PFSK-1 (cell line): ENCODE results near the gene LEFTY1.

Experiments used
- FOXP2 ChIP-seq: optimal IDR thresholded peaks from 2 replicates; pipeline ENCODE3; 2011; ENCODE audit warnings: borderline replicate concordance, control low read depth, inconsistent platforms; ENCODE audit not compliant: insufficient read depth; ENCODE audit errors: extremely low read length, extremely low read depth
- POLR2AphosphoS5 ChIP-seq: IDR thresholded peaks from 2 replicates; pipeline ENCODE4 v1.6.1; 2012; ENCODE audit warnings: low read depth, mild to moderate bottlenecking, control low read depth, low read length, moderate library complexity
- REST ChIP-seq, 2 experiments: IDR thresholded peaks; 2 replicates each; pipeline versions ENCODE4 v1.6.1 to v1.8.0; 2011 to 2012; ENCODE audit warnings: low read depth in 2 of 2, low read length in 2 of 2, control low read depth in 1 of 2, inconsistent platforms in 1 of 2, mild to moderate bottlenecking in 1 of 2, moderate library complexity in 1 of 2; ENCODE audit not compliant: insufficient read depth in 1 of 2
- SIN3A ChIP-seq: IDR thresholded peaks from 2 replicates; pipeline ENCODE4 v1.6.1; 2012; ENCODE audit warnings: mild to moderate bottlenecking, low read length, moderate library complexity, borderline replicate concordance; ENCODE audit not compliant: insufficient read depth
- TAF1 ChIP-seq: IDR thresholded peaks from 2 replicates; pipeline ENCODE4 v1.6.1; 2012; ENCODE audit warnings: low read length, control low read depth, borderline replicate concordance; ENCODE audit not compliant: insufficient read depth

The LEFTY1 gene

GRCh38 chr1:225840713-225841112, 48.2 kb downstream of the LEFTY1 start:
- TF ChIP-seq REST (IDR thresholded peaks at IDR 0.05; ENCODE audit: insufficient read depth in 1 of 2, low read depth in 2 of 2, low read length in 2 of 2) (no peak), POLR2AphosphoS5 (no peak), FOXP2 (no peak), TAF1 (no peak), SIN3A (no peak)

DNA sequence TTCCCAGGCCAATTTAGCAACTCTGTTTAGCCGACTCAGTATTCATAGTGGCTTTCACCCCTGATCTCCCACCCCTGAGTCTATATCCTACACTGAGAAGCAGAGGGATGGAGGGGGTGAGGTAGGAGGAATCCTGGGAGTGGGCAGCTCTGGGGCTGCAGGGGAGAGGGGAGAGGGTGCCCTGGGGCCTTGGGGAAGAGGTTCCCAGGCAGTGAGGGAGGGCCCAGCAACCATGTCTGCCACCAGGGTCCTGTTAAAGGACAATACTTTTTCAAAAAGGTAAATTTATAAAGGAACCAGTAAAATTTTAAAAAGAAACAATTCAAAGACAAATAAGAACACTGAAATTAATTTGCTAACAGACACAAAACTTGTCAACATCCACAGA, 48.7 kb downstream of the LEFTY1 start:
- TF ChIP-seq TAF1: no peak
- no peak for TF ChIP-seq POLR2AphosphoS5
- TF ChIP-seq SIN3A: no peak
- no peak for TF ChIP-seq REST (IDR thresholded peaks at IDR 0.05; ENCODE audit: insufficient read depth in 1 of 2, low read depth in 2 of 2, low read length in 2 of 2)
- no peak for TF ChIP-seq FOXP2

DNA sequence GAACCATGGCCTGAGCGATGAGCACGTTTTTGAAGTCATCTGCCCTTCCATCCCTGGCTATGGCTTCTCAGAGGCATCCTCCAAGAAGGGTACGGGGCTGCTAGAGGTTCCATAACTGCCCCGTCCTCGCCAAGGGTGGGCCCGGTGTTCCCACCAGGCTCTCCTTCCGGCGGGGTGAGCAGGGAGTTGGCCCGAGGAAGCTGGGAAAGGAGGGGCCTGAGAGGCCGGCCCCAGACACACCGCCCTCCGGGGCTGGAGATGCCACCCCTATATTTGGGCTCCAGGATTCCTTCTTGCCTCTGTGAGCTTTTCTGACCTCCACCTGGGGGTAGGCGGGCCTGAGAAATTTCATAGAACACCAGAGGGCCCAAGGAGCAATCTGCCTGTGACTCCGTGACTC, 50.2 kb downstream of the LEFTY1 start:
- TF ChIP-seq REST (IDR thresholded peaks at IDR 0.05; ENCODE audit: insufficient read depth in 1 of 2, low read depth in 2 of 2, low read length in 2 of 2) (no peak), FOXP2 (no peak), TAF1 (no peak), POLR2AphosphoS5 (no peak), SIN3A (no peak)
